ENCODE results near the gene GPHN.

GPHN gene

GRCh38 chr14:66724996-66725395 lies 217.0 kb downstream of the GPHN start:
- TF ChIP-seq TEAD4 (IDR thresholded peaks at IDR 0.05) (no peak), TAF1 (IDR thresholded peaks at IDR 0.05; ENCODE audit: low read depth) (no peak), YY1 (IDR thresholded peaks at IDR 0.05; ENCODE audit: low read depth) (no peak), FOXM1 (IDR thresholded peaks at IDR 0.05; ENCODE audit: borderline replicate concordance, low read depth) (no peak), TCF12 (IDR thresholded peaks at IDR 0.05; ENCODE audit: low read depth) (no peak), REST (IDR thresholded peaks at IDR 0.05; ENCODE audit: low read depth) (no peak), CREB1 (IDR thresholded peaks at IDR 0.05; ENCODE audit: low read depth) (no peak), CEBPB (IDR thresholded peaks at IDR 0.05) (no peak)

GRCh38 chr14:66735853-66736252 lies 227.9 kb downstream of the GPHN start:
- TF ChIP-seq TEAD4 (IDR thresholded peaks at IDR 0.05) (no peak), FOXM1 (IDR thresholded peaks at IDR 0.05; ENCODE audit: borderline replicate concordance, low read depth) (no peak), EP300 (IDR thresholded peaks at IDR 0.05; ENCODE audit: borderline replicate concordance) (no peak)

DNA sequence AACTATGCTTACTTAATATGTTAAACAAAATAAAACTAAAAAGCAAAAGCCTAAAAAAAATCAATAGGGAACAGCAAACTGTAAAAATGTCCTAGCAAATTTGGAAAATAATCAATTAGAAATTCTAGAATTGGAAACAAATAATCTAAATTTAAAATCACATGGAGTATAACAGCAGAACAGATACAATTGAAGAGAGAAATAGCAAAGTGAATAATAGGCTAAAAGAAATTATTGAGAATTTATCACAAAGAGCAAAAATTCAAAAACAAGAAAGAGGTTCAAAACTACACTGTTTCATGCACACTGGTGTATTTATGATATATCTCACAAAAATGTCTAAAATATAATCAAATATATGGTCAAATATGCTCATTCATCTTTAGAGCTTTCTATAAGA lies 231.9 kb downstream of the GPHN start:
- TF ChIP-seq USF1 (IDR thresholded peaks at IDR 0.05) = no peak
- TF ChIP-seq TAF1 (IDR thresholded peaks at IDR 0.05; ENCODE audit: low read depth) = no peak
- no peak for TF ChIP-seq NFIC (IDR thresholded peaks at IDR 0.05)
- no peak for TF ChIP-seq EGR1 (IDR thresholded peaks at IDR 0.05)
- TF ChIP-seq TEAD4 (IDR thresholded peaks at IDR 0.05) = no peak
- TF ChIP-seq ZBTB7A (IDR thresholded peaks at IDR 0.05; ENCODE audit: low read depth) = no peak
- no peak for TF ChIP-seq FOXM1 (IDR thresholded peaks at IDR 0.05; ENCODE audit: borderline replicate concordance, low read depth)
- no peak for TF ChIP-seq RAD21 (IDR thresholded peaks at IDR 0.05; ENCODE audit: low read depth)
- TF ChIP-seq EP300 (IDR thresholded peaks at IDR 0.05; ENCODE audit: borderline replicate concordance) = no peak
- TF ChIP-seq TCF12 (IDR thresholded peaks at IDR 0.05; ENCODE audit: low read depth) = no peak
- TF ChIP-seq, protein P1, sequence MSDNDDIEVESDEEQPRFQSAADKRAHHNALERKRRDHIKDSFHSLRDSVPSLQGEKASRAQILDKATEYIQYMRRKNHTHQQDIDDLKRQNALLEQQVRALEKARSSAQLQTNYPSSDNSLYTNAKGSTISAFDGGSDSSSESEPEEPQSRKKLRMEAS (IDR thresholded peaks at IDR 0.05) = no peak
- no peak for TF ChIP-seq CEBPB (IDR thresholded peaks at IDR 0.05)
- no peak for TF ChIP-seq CREB1 (IDR thresholded peaks at IDR 0.05; ENCODE audit: low read depth)
- TF ChIP-seq YY1 (IDR thresholded peaks at IDR 0.05; ENCODE audit: low read depth) = no peak
- TF ChIP-seq REST (IDR thresholded peaks at IDR 0.05; ENCODE audit: low read depth) = no peak

DNA sequence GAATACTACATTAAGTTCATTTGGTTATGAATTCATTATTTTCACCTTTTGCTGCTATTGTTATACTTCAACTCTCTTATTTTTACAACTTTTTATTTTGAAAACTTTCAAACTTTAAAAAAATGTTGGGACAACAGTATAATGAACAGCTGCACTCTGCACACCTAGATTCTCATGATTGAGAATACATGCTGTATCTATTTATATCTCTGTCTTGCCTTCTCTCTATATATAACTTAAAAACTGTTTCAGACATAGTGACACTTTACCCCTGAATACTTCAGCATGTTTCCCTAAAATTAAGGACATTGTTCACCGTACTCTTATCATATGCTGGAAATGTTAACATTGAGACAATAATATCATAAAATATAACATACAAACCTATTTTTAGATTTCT lies 237.1 kb downstream of the GPHN start:
- TF ChIP-seq CREB1 (IDR thresholded peaks at IDR 0.05; ENCODE audit: low read depth) (no peak), EP300 (IDR thresholded peaks at IDR 0.05; ENCODE audit: borderline replicate concordance) (no peak), TEAD4 (IDR thresholded peaks at IDR 0.05) (no peak), YY1 (IDR thresholded peaks at IDR 0.05; ENCODE audit: low read depth) (no peak), TCF12 (IDR thresholded peaks at IDR 0.05; ENCODE audit: low read depth) (no peak), NFIC (IDR thresholded peaks at IDR 0.05) (no peak), RAD21 (IDR thresholded peaks at IDR 0.05; ENCODE audit: low read depth) (no peak), CEBPB (IDR thresholded peaks at IDR 0.05) (no peak), ZBTB7A (IDR thresholded peaks at IDR 0.05; ENCODE audit: low read depth) (no peak), FOXM1 (IDR thresholded peaks at IDR 0.05; ENCODE audit: borderline replicate concordance, low read depth) (no peak), USF1 (IDR thresholded peaks at IDR 0.05) (no peak), EGR1 (IDR thresholded peaks at IDR 0.05) (no peak), REST (IDR thresholded peaks at IDR 0.05; ENCODE audit: low read depth) (no peak), TAF1 (IDR thresholded peaks at IDR 0.05; ENCODE audit: low read depth) (no peak)
- TF ChIP-seq, protein P1 (IDR thresholded peaks at IDR 0.05) = no peak

Measured in Ishikawa (cell line).